Stimulated activated CD8-positive, alpha-beta memory T cell treated with anti-CD3 and anti-CD28 coated beads, Interleukin-12 subunit alpha, Interleukin-12 subunit beta, amount 100 ng/mL, for 24 hours (primary cell): ENCODE results near the gene MRI1.
A peak's percentile ranks its signal among the peaks of the same experiment; 100 is the strongest.
"Not testable (repeated sequence)": the region's sequence is repeated elsewhere in the genome, so short reads cannot be mapped to it uniquely, and the experiment has no call there.

ENCODE experiments used
- DNase-seq: peaks from one replicate; pipeline ENCODE4 v3.0.0-alpha.2; 2020; ENCODE audit errors: extremely low read depth

The MRI1 gene

DNA sequence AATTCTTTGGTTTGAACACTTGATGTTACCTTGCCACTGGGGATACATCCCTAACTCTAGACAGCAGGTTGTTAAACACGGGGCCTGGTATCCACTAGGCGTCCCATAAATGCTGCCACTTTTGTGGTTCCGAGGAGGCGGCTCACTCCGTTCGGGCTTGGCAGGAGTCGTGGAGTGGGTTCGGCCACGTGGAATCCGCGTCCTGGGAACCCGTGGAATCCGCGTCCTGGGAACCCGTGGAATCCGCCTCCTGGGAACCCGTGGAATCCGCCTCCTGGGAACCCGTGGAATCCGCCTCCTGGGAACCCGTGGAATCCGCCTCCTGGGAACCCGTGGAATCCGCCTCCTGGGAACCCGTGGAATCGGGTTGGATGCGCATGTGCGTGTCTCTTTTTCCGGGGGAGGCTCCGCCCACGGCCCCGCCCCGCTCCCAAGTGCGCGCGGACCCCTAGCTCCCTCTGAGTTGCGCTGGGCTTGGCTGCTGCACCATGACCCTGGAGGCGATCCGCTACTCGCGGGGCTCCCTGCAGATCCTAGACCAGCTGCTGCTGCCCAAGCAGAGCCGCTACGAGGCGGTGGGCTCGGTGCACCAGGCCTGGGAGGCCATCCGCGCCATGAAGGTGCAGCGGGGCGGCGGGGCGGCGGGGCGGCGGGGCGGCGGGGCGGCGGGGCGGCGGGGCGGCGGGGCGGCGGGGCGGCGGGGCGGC lies at the start of gene MRI1:
Gene MRI1, plus strand, starts transcription at position 422 of the 707 bp plus-strand sequence. Its CDS starts 67 bp downstream, at position 489.
- no peak for DNase-seq

DNA sequence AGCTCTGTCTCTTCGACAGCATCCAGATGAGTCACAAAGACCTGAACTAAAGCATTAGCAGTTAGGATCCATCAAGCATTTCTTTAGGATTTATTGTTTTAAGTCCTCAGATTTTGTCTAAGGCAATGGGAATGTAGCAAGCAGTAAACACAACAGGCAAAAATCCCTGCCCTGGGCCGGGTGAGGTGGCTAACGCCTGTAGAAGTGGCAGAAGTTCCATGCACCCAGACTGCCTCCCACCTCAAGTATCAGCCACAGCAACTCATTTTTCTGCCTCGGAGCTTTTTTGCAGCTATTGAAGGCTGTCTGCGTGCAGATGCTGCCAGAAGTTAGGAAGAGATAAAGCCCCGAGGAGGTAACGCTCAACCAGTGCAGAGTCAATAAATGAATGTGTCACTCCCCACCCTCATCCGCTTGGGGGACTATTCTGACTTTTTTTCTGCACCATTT lies 47.1 kb upstream of the MRI1 start:
- no peak for DNase-seq

DNA sequence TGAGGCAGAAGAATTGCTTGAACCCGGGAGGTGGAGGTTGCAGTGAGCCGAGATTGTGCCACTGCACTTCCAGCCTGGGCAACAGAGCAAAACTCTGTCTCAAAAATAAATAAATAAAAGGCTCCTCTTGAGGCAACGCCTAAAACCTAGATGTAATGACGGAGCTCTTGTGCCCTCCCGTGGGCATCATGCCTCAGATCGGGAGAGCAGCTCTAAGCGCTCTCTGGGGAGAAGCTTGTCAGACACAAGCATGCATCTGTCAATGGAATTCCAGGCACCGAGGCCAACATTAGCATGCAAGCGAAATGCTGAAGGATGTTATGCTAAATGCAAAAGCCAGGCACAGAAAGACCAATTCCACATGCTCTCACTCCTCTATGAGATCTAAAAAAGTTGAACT lies 45.6 kb upstream of the MRI1 start:
- DNase-seq = no peak

DNA sequence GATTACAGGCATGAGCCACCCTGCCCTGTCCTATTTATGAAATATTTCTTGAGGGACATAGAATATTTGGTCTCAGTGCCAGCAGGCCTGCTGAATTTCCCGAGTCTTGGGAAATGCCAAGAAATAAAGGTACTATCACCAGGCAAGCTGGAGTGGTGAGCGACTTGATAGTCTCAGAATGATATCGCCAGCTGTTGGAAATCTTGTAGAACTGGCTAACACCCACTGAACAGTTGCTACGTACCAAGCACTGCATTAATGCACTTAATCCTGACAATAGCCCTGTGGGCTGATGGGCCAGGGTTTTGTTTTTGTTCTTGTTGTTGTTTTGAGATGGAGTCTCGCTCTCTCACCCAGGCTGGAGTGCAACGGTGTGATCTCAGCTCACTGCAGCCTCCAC lies 42.2 kb upstream of the MRI1 start:
- no peak for DNase-seq

DNA sequence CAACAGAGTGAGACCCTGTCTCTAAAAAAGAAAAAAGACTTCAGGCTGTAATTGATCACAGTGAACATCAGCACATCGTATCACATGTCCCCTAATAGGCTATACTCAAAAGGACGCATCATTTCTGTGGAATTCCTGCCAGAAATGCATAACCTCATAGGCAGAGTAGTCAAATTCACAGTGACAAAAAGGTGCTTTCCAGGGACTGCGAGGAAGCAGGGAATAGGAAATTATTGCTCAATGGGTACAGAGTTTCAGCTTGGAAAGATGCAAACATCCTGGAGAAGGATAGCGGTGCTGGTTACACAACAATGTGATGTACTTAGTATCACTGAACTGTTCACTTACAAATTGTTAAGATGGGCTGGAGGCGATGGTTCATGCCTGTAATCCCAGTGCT lies 41.1 kb upstream of the MRI1 start:
- no peak for DNase-seq

DNA sequence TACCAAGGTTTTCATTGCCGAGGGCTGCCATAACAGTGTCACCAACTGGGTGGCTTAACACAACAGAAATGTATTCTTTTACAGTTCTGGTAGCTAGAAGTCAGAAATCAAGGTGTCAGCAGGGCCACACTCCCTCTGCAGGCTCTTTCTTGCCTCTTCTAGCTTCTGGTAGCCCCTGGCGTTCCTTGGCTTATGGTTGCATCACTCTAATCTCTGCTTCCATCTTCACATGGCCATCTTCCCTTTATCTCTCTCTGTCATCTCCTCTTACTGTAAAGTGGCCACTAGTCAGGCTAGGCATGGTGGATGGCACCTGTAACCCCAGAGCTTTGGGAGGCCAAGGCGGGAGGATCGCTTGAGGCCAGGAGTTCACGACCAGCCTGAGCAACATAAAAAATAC lies 38.0 kb upstream of the MRI1 start:
- no peak for DNase-seq

DNA sequence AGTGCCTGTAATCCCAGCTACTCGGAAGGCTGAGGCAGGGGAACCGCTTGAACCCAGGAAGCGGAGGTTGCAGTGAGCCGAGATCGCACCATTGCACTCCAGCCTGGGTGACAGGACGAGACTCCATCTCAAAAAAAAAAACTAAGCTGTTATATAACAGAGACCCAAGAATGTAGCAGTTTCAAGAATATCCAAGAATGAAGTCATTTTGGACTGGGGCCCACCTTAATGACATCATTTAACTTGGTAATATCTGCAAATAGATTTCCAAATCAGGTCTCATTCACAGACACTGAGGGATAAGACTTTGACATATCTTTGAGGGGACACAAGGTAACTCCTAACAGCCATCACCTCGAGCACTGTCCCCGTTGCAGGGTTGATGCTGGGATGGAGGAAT lies 36.5 kb upstream of the MRI1 start:
- no peak for DNase-seq

DNA sequence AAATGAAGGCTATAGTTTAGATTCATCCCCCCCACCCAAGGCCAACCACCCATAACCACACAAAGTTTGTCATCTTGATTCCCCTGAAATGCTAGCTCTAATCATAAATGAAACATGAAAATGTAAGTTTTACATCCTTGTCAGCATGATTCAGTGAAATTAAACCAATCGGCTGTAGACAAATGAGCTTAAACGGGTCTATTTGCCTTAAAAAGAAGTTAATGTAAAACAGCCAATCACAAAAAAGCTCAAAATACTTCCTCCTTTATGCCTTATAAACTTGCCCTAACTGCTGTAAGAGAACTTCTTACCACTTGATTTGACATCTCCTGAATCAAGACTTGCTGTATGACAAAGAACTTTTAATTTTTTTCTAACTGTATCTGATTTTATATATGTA lies 34.5 kb upstream of the MRI1 start:
- no peak for DNase-seq

DNA sequence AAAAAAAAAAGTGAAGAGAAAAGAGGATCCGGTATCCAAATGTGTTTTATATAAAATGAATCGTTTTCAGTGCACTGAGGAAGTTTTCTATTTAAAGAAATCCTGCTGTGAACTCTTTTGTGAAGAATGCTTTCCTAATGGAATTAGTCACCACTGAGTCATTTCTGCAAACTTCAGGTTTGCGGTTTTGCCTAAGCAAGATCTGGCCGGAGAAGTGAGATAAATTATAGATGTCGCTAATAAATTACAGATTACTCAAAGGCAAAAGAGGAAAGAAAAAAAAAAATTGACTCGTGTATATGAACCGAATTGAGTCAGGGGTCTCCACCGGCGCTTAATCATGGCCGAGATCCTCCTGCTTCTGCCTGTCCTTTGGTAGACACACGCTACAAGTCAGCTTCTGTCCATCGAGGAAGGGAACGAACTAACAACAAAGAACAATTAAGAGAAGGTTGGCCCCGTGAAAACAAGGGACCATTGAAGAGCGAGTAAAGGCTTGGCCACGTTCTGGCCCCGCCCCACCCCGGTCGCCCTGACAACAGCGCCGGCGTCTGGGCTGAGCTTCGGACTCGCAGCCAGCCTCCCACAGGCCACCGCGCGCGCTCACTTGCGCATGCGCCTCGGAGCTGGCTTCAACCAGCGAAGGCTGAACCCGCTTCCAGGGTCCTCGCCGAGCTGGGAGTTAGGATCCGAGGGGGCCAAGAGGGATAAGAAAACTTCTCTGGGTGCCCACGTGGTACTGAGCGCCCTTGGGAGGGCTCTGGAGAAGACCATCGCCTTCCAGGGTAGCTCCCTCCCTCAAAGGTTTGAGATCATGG lies 33.0 kb upstream of the MRI1 start:
- DNase-seq = peak; percentile 84

DNA sequence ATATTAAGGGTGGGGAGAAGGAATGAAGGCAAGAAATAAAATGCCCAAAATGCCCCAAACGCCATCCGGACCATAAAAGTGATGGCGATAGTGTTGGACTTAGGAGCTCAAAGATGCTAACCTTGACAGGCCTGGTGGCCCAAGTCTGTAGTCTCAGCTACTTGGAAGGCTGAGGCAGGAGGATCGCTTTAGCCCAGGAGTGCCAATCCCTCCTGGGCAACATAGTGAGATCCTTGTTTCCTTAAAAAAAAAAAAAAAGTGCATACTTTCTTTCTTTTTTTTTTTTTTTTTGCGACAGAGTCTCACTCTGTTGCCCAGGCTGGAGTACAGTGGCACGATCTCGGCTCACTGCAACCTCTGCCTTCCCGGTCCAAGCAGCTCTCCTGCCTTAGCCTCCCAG lies 32.0 kb upstream of the MRI1 start:
- DNase-seq = no peak

DNA sequence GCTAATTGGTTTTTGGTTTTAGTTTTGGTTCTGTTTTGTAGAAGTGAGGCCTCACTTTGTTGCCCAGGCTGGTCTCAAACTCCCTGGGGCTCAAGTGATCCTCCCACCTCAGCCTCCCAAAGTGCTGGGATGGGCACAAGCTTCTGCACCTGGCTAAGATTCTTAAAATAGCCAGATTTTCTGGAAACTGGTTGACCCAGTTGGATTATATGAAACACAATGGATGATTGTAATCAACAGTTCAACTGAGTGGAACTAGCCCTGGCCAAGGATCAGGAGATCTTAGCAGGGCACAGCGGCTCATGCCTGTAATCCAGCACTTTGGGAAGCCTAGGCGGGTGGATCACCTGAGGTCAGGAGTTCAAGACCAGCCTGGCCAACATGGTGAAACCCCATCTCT lies 29.6 kb upstream of the MRI1 start:
- DNase-seq = no peak

DNA sequence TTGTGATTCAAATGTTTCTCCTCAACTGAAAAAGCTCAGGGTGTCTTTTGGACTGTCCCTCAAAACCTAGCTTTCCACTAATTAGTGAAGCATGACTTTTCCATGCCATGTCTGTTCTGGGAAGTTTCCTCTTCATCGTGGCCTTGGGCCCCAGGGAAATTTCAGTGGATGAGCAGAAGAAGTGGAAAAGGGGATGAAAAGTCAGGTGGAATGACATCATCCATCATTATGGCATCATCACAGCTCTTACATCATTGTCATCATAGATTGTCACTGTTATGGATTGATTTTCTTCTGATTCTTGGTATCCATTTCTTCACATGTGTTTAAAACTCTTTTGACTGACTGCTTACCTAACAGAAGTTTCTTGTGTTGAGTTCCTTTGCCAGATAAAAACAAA lies 26.2 kb upstream of the MRI1 start:
- no peak for DNase-seq

DNA sequence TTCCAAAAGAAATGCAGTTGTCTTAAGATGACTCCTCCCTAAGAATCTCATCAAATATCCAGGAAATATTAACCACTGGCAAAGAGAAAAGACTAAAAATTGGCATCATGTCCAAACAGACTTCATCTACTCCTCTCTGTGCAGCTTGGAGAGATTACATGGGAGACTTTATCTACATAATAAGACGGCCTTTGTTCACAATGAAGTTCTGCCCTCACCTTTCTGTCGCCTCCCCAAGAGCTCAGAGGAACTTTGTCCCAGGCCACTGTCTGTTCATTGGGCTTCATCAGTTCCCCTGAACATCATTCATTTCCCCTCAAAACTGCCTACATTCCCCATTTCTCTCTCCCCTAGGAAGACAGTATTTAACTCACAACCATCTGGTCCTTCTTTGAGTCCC lies 22.4 kb upstream of the MRI1 start:
- DNase-seq = no peak

DNA sequence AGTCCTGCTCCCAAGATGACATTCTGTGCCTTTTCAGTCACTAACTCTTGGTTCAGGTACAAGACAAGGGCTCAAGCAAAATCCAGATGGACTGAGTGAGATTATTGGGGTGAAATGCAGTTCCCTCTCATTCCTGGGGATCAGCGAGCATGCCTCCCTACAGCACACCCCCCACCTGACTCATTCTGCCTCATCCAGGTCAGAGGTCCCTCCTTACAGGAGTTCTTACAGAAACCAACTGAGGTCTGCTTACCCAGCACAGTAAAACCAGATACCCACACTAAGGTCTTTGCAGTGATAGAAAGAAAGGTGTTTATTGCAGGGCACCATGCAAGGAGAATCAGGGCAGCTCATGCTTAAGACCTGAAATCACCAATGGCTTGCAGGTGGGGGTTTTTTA lies 21.6 kb upstream of the MRI1 start:
- DNase-seq = no peak

DNA sequence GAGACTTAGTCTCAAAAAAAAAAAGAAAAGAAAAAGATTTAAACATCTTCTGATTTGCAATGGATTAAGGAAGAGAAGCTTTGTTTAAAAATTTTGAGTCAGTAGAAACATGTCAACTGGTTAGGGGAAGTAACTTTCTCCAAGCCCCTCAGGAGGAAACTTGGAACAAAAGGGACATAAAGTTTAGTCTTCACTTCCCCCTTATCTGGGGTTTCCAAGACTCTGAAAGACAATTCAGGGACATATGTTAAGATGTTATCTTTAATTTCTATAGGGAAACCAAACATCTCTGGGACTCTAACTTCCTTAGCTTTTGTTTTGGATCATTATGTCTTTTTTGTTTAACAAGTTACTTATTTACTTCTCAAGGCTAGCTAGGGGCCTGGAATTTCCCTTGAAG lies 20.1 kb upstream of the MRI1 start:
- no peak for DNase-seq

DNA sequence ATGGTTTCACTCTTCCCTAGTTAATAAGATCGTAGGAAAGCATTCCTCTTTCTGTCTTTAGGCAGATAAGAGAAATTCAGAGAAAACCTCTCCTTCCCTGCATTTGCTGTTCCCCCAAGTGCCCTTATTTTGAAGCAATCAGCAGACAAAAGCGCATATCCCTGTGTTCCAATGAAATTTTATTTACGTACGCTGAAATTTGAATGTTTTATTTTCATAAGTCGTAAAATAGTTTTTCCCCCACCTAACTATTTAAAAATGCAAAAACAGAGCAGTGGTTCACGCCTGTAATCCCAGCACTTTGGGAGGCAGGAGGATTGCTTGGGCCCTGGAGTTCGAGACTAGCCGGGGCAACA lies 17.2 kb upstream of the MRI1 start:
- DNase-seq = no peak

DNA sequence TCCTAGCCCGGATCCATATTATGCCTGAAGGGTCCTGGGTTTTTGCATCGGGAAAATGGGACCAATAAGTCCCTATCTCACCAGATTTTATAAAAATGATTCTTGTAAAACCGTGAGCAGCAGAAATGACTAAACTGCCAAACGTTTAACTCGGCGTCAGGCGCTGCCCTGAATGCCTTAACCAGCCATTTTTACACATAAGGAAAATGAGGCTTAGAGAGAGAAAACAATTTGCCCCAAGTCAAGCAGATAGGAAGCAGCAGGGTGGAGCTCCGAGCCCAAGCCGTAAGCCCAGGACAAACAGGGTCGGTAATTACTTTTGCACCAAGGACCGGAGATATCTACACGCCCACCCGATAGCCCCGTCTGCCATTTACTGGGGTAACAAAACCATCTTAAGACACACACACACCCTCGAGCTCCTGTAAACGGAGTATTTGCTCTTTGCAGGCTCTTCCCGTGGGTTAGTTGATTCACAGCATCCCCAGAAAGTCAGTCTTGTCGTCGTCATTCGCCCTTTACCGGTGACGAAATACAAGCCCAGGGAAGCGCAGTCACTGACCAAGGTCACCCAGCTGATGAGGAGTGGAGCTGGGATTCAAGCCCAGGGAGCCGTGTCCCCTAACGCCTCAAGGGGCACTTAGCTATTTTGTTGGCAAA lies 16.0 kb upstream of the MRI1 start:
- no peak for DNase-seq

DNA sequence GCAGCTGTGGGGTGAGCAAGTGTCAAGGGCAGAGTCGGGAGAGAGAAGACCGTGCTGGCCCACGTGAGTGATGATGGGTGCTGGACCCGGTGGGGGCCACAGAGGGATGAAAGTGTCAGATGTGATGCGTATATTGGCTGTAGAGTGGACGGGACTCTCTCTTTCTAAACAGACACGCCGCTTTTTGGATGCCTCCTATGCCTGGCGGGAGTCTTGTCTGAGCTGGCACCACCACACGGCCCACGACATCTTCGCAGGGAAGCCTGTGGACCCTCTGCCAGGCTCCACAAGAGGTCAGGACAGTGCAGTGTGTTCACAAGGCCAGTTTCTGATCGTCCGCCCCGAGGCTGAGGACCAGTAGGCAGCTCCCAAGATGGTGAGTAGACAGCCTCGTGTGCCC lies 12.9 kb upstream of the MRI1 start:
- no peak for DNase-seq

DNA sequence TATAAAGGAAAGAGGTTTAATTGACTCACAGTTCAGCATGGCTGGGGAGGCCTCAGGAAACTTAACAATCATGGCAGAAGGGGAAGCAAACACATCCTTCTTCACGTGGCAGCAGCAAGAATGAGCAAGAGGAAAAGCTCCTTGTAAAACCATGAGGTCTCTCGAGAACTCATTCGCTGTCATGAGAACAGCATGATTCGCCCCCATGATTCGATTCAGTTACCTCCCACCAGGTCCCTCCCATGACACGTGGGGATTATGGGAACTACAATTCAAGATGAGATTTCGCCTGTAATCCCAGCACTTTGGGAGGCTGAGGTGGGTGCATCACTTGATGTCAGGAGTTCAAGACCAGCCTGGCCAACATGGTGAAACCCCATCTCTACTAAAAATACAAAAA lies 10.7 kb upstream of the MRI1 start:
- not testable (repeated sequence) for DNase-seq

DNA sequence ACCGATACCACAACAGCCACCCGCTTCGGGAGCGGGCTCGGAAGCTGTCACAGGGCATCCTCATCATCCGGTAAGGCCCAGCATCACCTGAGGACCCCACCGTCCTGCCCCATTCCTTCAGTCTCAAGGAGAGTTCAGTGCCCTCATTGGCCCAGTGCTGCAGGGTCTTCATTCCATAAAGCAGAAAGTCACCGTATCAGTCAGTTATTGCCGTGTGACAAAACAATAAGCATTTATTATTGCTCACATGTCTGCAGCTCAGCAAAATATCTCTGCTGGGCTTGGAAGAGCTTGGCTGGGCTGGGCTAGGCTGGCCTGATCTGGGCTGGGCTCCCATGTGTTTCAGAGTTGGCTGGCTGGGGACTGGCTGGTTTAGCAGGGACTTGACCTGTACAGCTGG lies 8.1 kb upstream of the MRI1 start:
- DNase-seq = no peak

DNA sequence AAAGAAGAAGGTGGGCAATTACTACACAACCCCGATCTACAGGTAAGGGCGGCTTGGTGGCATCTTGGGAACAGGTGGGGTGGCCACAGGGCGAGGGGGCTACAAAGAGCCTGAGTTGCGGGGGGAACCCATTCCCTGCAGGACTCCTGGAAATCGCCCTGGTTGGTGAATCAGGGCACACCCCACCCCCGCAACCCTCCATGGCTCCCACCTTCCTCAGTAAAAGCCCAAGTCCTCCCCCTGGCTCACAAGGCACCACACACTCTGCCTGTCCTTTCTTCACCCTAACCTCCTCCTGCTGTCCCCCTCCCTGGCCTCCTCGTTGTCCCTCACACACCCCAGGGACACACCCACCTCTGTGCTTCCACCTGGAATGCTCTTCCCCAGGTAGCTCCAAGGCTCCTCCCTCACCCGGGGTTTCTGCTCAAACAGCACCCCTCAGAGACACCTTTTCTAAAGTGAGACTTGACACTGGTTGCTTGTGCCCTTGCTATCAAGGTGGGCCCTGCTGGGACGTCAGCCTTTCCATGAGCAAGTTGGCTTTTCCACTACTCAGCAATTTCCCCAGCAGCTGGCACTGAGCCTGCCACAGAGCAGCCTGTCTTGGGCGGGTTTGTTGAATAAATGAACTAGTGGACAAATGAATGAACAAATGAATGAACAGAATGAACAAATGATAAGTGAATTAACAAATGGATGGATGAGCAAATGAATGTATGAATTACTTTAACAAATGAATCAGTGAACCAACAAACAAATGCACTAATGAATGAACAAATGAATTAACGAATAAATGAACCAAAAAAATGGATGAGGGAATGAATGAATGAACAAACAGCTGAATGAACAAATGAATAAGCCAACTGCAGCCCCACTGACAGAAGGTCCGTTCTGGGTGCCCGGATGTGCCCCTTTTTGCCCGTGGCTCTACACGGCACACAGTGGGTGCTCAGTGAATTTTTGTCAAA lies 6.2 kb upstream of the MRI1 start:
- no peak for DNase-seq

DNA sequence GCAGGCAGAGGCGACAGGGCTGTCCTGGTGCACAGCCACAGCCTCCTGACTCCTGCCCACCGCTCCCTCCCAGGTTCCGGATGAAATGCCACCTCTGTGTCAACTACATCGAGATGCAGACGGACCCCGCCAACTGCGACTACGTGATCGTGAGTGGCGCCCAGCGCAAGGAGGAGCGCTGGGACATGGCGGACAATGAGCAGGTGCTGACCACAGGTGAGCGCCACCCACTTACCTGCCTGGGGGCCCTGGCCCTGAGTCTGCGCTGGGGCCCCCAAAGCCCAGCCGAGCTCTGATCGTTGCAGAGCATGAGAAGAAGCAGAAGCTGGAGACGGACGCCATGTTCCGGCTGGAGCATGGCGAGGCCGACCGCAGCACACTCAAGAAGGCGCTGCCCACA lies 5.5 kb upstream of the MRI1 start:
- no peak for DNase-seq
